Heart right ventricle (tissue), 16 donors: Measurements from ENCODE around the gene MIOX. TPM values are rescaled to one million over a fixed set of nuclear protein-coding genes. Genes with fewer than 3 reads are reported as not detected.

Experiments used
- ATAC-seq, 8 donors: fragments of 200-7000 bp; cut with Tn5 transposase; one replicate each; pipeline ENCODE4 v1.9.1; 2020; ENCODE audit warnings: mild to moderate bottlenecking in 8 of 8, moderate library complexity in 8 of 8, moderate number of reproducible peaks in 1 of 8
- DNase-seq, 2 donors: peaks; one replicate each; pipeline ENCODE4 v3.0.0-alpha.2; 2020
- H3K27ac ChIP-seq, 10 donors: fragments of 200-600 bp; sonication (generic) in 2 of 10; one replicate each; pipeline versions ENCODE4 v1.5.0 to v1.8.0; 2020 to 2022; ENCODE audit warnings: mild to moderate bottlenecking in 3 of 10
- H3K27me3 ChIP-seq, 7 donors: fragments of 200-600 bp; one replicate each; pipeline ENCODE4 v1.8.0; 2021 to 2022; ENCODE audit warnings: mild to moderate bottlenecking in 2 of 7
- H3K36me3 ChIP-seq, 9 donors: fragments of 200-600 bp; sonication (generic) in 1 of 9; one replicate each; pipeline versions ENCODE4 v1.5.0 to v1.8.0; 2020 to 2022; ENCODE audit warnings: mild to moderate bottlenecking in 2 of 9
- H3K4me1 ChIP-seq, 9 donors: fragments of 200-600 bp; sonication (generic) in 1 of 9; one replicate each; pipeline versions ENCODE4 v1.5.0 to v1.8.0; 2020 to 2022; ENCODE audit warnings: mild to moderate bottlenecking in 4 of 9
- H3K4me3 ChIP-seq, 10 donors: fragments of 200-600 bp; sonication (generic) in 2 of 10; one replicate each; pipeline versions ENCODE4 v1.5.0 to v1.8.0; 2020 to 2022; ENCODE audit warnings: mild to moderate bottlenecking in 7 of 10, moderate library complexity in 2 of 10
- H3K9me3 ChIP-seq, 11 donors: fragments of 200-600 bp in 10 of 11; sonication (generic) in 2 of 11; one replicate each; pipeline versions ENCODE4 v1.5.0 to v1.8.0; 2013 to 2022; ENCODE audit warnings: mild to moderate bottlenecking in 2 of 11, control low read depth in 1 of 11, moderate library complexity in 1 of 11
- WGBS, 2 donors: extraction: QIAGEN DNeasy Blood & Tissue Kit; methylation state at CpG; one replicate each; pipeline ENCODE4 v1.1.7; 2013; ENCODE audit warnings: inconsistent platforms in 1 of 2; 5-methylcytosine and 5-hydroxymethylcytosine counted together
- intact Hi-C, 10 donors: fragments of 100-400 bp; cut with DNase I; formaldehyde crosslinking; loops; one replicate each; pipeline versions ENCODE4 v1.11.1 to v1.14.2; 2022
- polyA plus RNA-seq, 2 donors: library from polyadenylated mRNA; stranded (reverse); fragments of 200-250 nt; gene quantifications; one replicate each; pipeline ENCODE4 v1.2.3, GENCODE V29; 2013
- total RNA-seq, 10 donors: library from RNA; stranded (reverse); fragmentation: NEBNext Ultra II Directional in 3 of 10; extraction: Animal tissue kit (Norgen Biotek cat#: 25700) in 3 of 10; gene quantifications; one replicate each; pipeline versions ENCODE4 v1.2.1 to v1.2.4, GENCODE V29; 2021 to 2023
- TF ChIP-seq, protein P1 (sequence below), 9 donors: fragments of 200-600 bp; sonication (generic) in 2 of 9; IDR thresholded peaks; one replicate each; pipeline versions ENCODE4 v1.5.0 to v1.8.0; 2021 to 2022; ENCODE audit warnings: antibody characterized with exemption in 9 of 9, mild to moderate bottlenecking in 5 of 9, moderate library complexity in 1 of 9
- donor health status: Arrhythmogenic right ventricular cardiomyopathy.
- donor health status: ischemic (EF 13 %, LVEDD 7.1; RV severe dilation, severe dysfunction).
- donor health status: healthy with polysubstance abuse.
- donor health status: DM: no; HTN: yes; CAD: no.
- donor health status: DM: no; HTN: no; CAD: no.
- donor health status: ischemic (EF 25% LVEDD 6.9; RV normal size, moderate dysfunction).
- donor health status: ischemic (EF 25% LVEDD 5.7; RV mildly dilated, moderate dysfunction).
- donor health status: healthy.
- donor health status: DM: yes; HTN: yes; CAD: no.
- donor health status: Ischemic cardiomyopathy.
- donor health status: ischemic (EF 35%, LVEDD 5.7; RV mildly dilated, moderate dysfunction).
- donor health status: nonischemic (EF 11% LVEDD 7.7; RV severe dilation, severe dysfunction).
- donor health status: DM: yes; HTN: yes; CAD: no.
- donor health status: PGD.
- donor health status: ischemic (EF 29% LVEDD 5.4; RV normal size, mild dysfunction).
- donor health status: nonischemic (EF 23%, LVEDD 6.1; RV moderate dilation, normal function).

MIOX gene
- total and polyA plus RNA-seq, 12 donors: not detected

GRCh38 chr22:50523458-50523805 is 36.8 kb downstream of the MIOX start:
- Histone ChIP-seq H3K27me3 (no peaks in the 10 kb centered on the region), H3K9me3 (no peaks in the 10 kb centered on the region), H3K4me1 (peaks cover 4 to 39% (median 27%) of the 10 kb centered on the region in 9 donors), H3K4me3 (no peak overlapping the region), H3K27ac (no peak overlapping the region), H3K36me3 (peaks cover 0 to 74% (median 44%) of the 10 kb centered on the region in 9 donors)
- TF ChIP-seq, protein P1, sequence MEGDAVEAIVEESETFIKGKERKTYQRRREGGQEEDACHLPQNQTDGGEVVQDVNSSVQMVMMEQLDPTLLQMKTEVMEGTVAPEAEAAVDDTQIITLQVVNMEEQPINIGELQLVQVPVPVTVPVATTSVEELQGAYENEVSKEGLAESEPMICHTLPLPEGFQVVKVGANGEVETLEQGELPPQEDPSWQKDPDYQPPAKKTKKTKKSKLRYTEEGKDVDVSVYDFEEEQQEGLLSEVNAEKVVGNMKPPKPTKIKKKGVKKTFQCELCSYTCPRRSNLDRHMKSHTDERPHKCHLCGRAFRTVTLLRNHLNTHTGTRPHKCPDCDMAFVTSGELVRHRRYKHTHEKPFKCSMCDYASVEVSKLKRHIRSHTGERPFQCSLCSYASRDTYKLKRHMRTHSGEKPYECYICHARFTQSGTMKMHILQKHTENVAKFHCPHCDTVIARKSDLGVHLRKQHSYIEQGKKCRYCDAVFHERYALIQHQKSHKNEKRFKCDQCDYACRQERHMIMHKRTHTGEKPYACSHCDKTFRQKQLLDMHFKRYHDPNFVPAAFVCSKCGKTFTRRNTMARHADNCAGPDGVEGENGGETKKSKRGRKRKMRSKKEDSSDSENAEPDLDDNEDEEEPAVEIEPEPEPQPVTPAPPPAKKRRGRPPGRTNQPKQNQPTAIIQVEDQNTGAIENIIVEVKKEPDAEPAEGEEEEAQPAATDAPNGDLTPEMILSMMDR (IDR thresholded peaks at IDR 0.05): no peak
- DNase-seq (no peak), ATAC-seq (no peak)
- intact Hi-C loops: loop anchor here in 2 of 10 donors (5.0 to 10.0 kb wide), 2 partner anchors 59 to 279 kb away; partner anchors contain the start of genes CHKB (in 1 of the 2) and TUBGCP6 (in 1 of the 2)
- WGBS, 2 donors: 91 to 94% methylated on average over 16 of the region's 16 CpGs

DNA sequence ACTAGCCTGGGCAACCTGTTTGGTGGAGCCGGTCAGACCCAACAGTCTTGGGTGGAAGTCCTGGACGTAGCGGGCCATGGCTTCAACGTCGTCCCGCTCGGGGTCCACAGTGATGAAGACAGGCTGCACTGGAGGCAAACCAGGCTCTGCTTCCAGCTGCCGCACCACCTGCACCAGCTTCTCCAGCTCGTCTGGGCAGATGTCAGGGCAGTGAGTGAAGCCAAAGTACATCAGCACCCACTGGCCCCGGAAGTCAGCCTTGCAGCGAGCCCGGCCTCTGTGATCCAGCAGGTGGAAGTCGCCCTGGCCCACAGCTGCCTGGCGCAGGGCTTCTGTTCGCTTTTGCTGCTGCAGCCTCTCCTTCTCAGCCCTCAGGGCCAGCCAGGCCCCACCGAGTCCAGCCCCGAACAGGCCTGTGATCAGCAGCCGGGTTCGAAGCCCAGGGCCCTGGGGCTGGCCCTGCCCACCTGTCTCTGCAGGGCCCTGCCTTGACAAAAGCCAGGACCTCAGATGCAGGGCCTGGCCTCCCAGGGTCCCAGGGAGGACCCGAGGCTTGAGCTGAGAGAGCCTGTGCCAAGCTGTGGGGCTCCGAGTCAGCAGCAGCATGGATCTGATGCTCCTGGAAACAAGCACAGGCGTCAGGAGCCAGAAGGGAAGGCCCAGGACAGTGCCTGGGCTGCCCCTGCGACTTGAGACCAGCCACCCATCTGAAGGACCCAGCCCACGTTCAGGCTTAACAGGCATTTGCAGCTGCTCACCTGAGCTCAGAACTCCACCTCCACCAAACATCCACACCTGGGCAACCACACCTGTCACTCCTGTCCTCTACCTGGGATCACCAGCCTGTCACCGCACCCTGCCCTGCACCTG is 37.4 kb downstream of the MIOX start:
- Histone ChIP-seq H3K9me3 (no peaks in the 10 kb centered on the region), H3K36me3 (peaks cover 0 to 74% (median 38%) of the 10 kb centered on the region in 9 donors), H3K27me3 (peaks cover 0 to under 1% (median 0%) of the 10 kb centered on the region in 7 donors), H3K4me1 (peaks cover 4 to 45% (median 29%) of the 10 kb centered on the region in 9 donors), H3K27ac (peak overlapping the region in 5 of 10 donors; percentile 92 to 99 (median 95)), H3K4me3 (peak overlapping the region in 9 of 10 donors; percentile 59 to 86 (median 82))
- intact Hi-C loops: loop anchor here in 3 of 10 donors (2.0 to 10.0 kb wide), 3 partner anchors 15 to 279 kb away; partner anchors contain the start of genes NCAPH2 (in 2 of the 3), CHKB (in 1 of the 3) and TUBGCP6 (in 1 of the 3)
- WGBS, 2 donors: 79 to 82% methylated on average over 25 of the region's 25 CpGs
- ATAC-seq (no peak), DNase-seq (no peak)
- TF ChIP-seq, protein P1 (IDR thresholded peaks at IDR 0.05): no peak

DNA sequence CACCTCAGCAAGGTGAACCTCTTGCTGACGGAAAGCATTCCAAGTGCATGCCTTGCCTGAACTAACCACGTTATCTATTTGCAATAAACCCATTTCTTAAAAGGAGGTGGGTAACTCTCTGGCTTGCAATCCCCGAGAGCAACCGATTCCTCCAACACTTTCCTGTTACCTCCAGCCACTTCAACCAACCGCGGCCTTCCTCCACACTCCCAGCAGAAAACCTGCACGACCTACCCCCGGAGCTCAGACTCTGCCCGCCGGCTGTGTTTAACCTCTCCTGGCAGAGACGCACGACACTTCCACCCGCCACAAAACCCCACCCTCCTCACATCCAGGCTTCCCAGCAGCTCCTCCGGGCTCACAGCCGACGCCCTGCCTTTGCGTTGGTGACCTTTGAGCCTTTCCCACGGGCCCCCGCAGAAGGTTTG is 38.0 kb downstream of the MIOX start:
- Histone ChIP-seq H3K4me1 (peaks cover 8 to 50% (median 35%) of the 10 kb centered on the region in 9 donors), H3K36me3 (peaks cover 0 to 67% (median 32%) of the 10 kb centered on the region in 9 donors), H3K27me3 (peaks cover 0 to 7% (median 0%) of the 10 kb centered on the region in 7 donors), H3K4me3 (peak overlapping the region; percentile 50 to 86 (median 78)), H3K9me3 (no peaks in the 10 kb centered on the region), H3K27ac (peak overlapping the region; percentile 69 to 99 (median 94))
- TF ChIP-seq, protein P1 (IDR thresholded peaks at IDR 0.05): no peak
- WGBS, 2 donors: 8 to 9% methylated on average over 19 of the region's 19 CpGs
- intact Hi-C loops: loop anchor here in 6 of 10 donors (1.0 to 10.0 kb wide), 6 partner anchors 16 to 280 kb away; partner anchors contain the start of genes NCAPH2 (in 5 of the 6), CHKB (in 1 of the 6), SYCE3 (in 1 of the 6) and TUBGCP6 (in 1 of the 6)
- peak in 4 of 8 donors; percentile 0 to 6 (median 0) for ATAC-seq
- no peak for DNase-seq
